ENCODE measurements around the gene PTEN.

Gene PTEN

DNA sequence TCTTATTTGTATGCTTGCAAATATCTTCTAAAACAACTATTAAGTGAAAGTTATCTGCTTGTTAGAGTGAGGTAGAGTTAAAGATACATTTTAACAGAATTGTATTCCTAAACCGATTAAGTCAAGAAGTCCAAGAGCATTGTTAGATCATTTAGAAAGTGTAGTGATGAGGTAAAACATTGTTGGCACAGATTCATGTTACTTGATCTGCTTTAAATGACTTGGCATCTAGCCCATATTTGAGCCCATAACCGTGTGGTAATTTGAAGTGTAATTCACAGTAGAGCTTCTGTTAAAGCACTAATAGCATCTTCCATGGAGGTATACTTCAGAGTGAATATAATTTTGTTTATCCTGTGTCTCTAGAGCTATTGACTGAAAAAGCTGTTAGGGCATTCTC, 62.1 kb downstream of the PTEN start (continued):
- TF ChIP-seq, protein P1, sequence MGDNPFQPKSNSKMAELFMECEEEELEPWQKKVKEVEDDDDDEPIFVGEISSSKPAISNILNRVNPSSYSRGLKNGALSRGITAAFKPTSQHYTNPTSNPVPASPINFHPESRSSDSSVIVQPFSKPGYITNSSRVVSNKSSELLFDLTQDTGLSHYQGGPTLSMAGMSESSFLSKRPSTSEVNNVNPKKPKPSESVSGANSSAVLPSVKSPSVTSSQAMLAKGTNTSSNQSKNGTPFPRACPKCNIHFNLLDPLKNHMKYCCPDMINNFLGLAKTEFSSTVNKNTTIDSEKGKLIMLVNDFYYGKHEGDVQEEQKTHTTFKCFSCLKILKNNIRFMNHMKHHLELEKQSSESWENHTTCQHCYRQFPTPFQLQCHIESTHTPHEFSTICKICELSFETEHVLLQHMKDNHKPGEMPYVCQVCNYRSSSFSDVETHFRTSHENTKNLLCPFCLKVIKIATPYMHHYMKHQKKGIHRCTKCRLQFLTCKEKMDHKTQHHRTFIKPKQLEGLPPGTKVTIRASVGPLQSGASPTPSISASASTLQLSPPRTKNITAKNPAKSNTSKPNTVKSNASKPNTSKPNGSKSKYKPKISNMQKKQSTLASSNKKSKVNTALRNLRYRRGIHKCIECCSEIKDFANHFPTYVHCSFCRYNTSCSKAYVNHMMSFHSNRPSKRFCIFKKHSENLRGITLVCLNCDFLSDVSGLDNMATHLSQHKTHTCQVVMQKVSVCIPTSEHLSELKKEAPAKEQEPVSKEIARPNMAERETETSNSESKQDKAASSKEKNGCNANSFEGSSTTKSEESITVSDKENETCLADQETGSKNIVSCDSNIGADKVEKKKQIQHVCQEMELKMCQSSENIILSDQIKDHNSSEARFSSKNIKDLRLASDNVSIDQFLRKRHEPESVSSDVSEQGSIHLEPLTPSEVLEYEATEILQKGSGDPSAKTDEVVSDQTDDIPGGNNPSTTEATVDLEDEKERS (tag by site-specific recombination; IDR thresholded peaks at IDR 0.05), result no peak
- no peak for TF ChIP-seq ZNF214 (tag by site-specific recombination; IDR thresholded peaks at IDR 0.05; ENCODE audit: borderline replicate concordance)
- no peak for TF ChIP-seq ZFP69B (tag by site-specific recombination; IDR thresholded peaks at IDR 0.05)
- TF ChIP-seq ELK4 (IDR thresholded peaks at IDR 0.05; ENCODE audit: borderline replicate concordance, low read depth, low read length), result no peak
- peak; percentile 32; the same call in 1 of the 2 replicates for TF ChIP-seq ZNF558 (tag by site-specific recombination; IDR thresholded peaks at IDR 0.05)
- 0 out of 2 replicates have a peak, but pooled peaks have one; percentile 19 for TF ChIP-seq ZNF24 (tag by site-specific recombination; IDR thresholded peaks at IDR 0.05)
- TF ChIP-seq, protein P2, sequence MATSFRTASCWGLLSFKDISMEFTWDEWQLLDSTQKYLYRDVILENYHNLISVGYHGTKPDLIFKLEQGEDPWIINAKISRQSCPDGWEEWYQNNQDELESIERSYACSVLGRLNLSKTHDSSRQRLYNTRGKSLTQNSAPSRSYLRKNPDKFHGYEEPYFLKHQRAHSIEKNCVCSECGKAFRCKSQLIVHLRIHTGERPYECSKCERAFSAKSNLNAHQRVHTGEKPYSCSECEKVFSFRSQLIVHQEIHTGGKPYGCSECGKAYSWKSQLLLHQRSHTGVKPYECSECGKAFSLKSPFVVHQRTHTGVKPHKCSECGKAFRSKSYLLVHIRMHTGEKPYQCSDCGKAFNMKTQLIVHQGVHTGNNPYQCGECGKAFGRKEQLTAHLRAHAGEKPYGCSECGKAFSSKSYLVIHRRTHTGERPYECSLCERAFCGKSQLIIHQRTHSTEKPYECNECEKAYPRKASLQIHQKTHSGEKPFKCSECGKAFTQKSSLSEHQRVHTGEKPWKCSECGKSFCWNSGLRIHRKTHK (tag by site-specific recombination; IDR thresholded peaks at IDR 0.05), result no peak
- no peak for TF ChIP-seq BCL6B (tag by site-specific recombination; IDR thresholded peaks at IDR 0.05)
- peak; percentile 78 for TF ChIP-seq ZBTB44 (tag by site-specific recombination; IDR thresholded peaks at IDR 0.05)
- TF ChIP-seq ZNF549 (tag by site-specific recombination; IDR thresholded peaks at IDR 0.05), result no peak
- TF ChIP-seq, protein P3, sequence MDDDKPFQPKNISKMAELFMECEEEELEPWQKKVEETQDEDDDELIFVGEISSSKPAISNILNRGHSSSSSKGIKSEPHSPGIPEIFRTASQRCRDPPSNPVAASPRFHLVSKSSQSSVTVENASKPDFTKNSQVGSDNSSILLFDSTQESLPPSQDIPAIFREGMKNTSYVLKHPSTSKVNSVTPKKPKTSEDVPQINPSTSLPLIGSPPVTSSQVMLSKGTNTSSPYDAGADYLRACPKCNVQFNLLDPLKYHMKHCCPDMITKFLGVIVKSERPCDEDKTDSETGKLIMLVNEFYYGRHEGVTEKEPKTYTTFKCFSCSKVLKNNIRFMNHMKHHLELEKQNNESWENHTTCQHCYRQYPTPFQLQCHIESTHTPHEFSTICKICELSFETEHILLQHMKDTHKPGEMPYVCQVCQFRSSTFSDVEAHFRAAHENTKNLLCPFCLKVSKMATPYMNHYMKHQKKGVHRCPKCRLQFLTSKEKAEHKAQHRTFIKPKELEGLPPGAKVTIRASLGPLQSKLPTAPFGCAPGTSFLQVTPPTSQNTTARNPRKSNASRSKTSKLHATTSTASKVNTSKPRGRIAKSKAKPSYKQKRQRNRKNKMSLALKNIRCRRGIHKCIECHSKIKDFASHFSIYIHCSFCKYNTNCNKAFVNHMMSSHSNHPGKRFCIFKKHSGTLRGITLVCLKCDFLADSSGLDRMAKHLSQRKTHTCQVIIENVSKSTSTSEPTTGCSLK (tag by site-specific recombination; IDR thresholded peaks at IDR 0.05), result no peak
- no peak for TF ChIP-seq ZNF114 (tag by site-specific recombination; IDR thresholded peaks at IDR 0.05)
- TF ChIP-seq ZFP37 (tag by site-specific recombination; IDR thresholded peaks at IDR 0.05), result no peak
- TF ChIP-seq ZSCAN30 (tag by site-specific recombination; IDR thresholded peaks at IDR 0.05), result peak; percentile 57; the same call in 1 of the 2 replicates
- TF ChIP-seq ZBTB17 (tag by site-specific recombination; IDR thresholded peaks at IDR 0.05), result peak; percentile 36; the same call in 1 of the 2 replicates
- no peak for TF ChIP-seq REST (tag by site-specific recombination; IDR thresholded peaks at IDR 0.05)
- peak; percentile 72 for TF ChIP-seq ZNF843 (tag by site-specific recombination; IDR thresholded peaks at IDR 0.05)
- TF ChIP-seq ZIC2 (tag by site-specific recombination; IDR thresholded peaks at IDR 0.05), result no peak
- no peak for TF ChIP-seq KLF16 (tag by site-specific recombination; IDR thresholded peaks at IDR 0.05)
- TF ChIP-seq SP3 (tag by site-specific recombination; IDR thresholded peaks at IDR 0.05), result no peak
- TF ChIP-seq, protein P4, sequence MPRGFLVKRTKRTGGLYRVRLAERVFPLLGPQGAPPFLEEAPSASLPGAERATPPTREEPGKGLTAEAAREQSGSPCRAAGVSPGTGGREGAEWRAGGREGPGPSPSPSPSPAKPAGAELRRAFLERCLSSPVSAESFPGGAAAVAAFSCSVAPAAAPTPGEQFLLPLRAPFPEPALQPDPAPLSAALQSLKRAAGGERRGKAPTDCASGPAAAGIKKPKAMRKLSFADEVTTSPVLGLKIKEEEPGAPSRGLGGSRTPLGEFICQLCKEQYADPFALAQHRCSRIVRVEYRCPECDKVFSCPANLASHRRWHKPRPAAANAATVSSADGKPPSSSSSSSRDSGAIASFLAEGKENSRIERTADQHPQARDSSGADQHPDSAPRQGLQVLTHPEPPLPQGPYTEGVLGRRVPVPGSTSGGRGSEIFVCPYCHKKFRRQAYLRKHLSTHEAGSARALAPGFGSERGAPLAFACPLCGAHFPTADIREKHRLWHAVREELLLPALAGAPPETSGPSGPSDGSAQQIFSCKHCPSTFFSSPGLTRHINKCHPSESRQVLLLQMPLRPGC (tag by site-specific recombination; IDR thresholded peaks at IDR 0.05), result no peak
- no peak for TF ChIP-seq ZNF792 (tag by site-specific recombination; IDR thresholded peaks at IDR 0.05)
- no peak for TF ChIP-seq ZFP3 (tag by site-specific recombination; IDR thresholded peaks at IDR 0.05; ENCODE audit: low read depth)

Measured in HEK293 (cell line).